ENCODE results near the gene PFDN1. TPM values are rescaled to one million over a fixed set of nuclear protein-coding genes. Genes with fewer than 3 reads are reported as not detected.
A peak's percentile ranks its signal among the peaks of the same experiment; 100 is the strongest.

The PFDN1 gene
- total RNA-seq, 4 donors from 2014 or later = 90.6 to 142 (median 109) TPM

- peak overlapping the region in 1 of 4 donors; percentile 71 for H3K27ac ChIP-seq
- H3K36me3 ChIP-seq = no peaks in the 10 kb centered on the region
- no peaks in the 10 kb centered on the region for H3K27me3 ChIP-seq
- no peak overlapping the region for H3K4me3 ChIP-seq
- no peaks in the 10 kb centered on the region for H3K9me3 ChIP-seq
- H3K4me1 ChIP-seq = peaks cover 0 to 20% (median 2%) of the 10 kb centered on the region in 4 donors
- no peak for TF ChIP-seq CTCF (IDR thresholded peaks at IDR 0.05)
- peak in 1 of 3 donors; percentile 60 for DNase-seq
Measured at GRCh38 chr5:140312067-140312790, 9.3 kb upstream of the PFDN1 start.

GRCh38 chr5:140311011-140311467 lies 8.1 kb upstream of the PFDN1 start:
- Histone ChIP-seq H3K27ac (peak overlapping the region in 3 of 4 donors; percentile 23 to 82 (median 71)), H3K9me3 (no peaks in the 10 kb centered on the region), H3K4me1 (peaks cover 0 to 20% (median 2%) of the 10 kb centered on the region in 4 donors), H3K27me3 (no peaks in the 10 kb centered on the region), H3K4me3 (no peak overlapping the region), H3K36me3 (no peaks in the 10 kb centered on the region)
- TF ChIP-seq POLR2A (IDR thresholded peaks at IDR 0.05) (no peak), CTCF (IDR thresholded peaks at IDR 0.05) (no peak)
- peak in 1 of 3 donors; percentile 74 for DNase-seq

GRCh38 chr5:140310434-140310833 lies 7.5 kb upstream of the PFDN1 start:
- TF ChIP-seq CTCF (IDR thresholded peaks at IDR 0.05) = no peak
- no peak for TF ChIP-seq POLR2A (IDR thresholded peaks at IDR 0.05)
- H3K4me1 ChIP-seq = peaks cover 0 to 20% (median 2%) of the 10 kb centered on the region in 4 donors
- H3K27ac ChIP-seq = peak overlapping the region in 3 of 4 donors; percentile 23 to 82 (median 71)
- no peak overlapping the region for H3K4me3 ChIP-seq
- no peaks in the 10 kb centered on the region for H3K27me3 ChIP-seq
- H3K36me3 ChIP-seq = no peaks in the 10 kb centered on the region
- no peaks in the 10 kb centered on the region for H3K9me3 ChIP-seq
- DNase-seq = no peak

- peak overlapping the region in 3 of 4 donors; percentile 23 to 82 (median 71) for H3K27ac ChIP-seq
- H3K4me1 ChIP-seq = peaks cover 0 to 20% (median 2%) of the 10 kb centered on the region in 4 donors
Measured at GRCh38 chr5:140309706-140310249, 6.9 kb upstream of the PFDN1 start.

GRCh38 chr5:140305471-140305870 lies 2.6 kb upstream of the PFDN1 start:
- DNase-seq = no peak
- H3K36me3 ChIP-seq = no peaks in the 10 kb centered on the region
- no peak overlapping the region for H3K4me3 ChIP-seq
- TF ChIP-seq POLR2A (IDR thresholded peaks at IDR 0.05) (no peak), CTCF (IDR thresholded peaks at IDR 0.05) (no peak)
- H3K4me1 ChIP-seq = peaks cover 0 to 18% (median 0%) of the 10 kb centered on the region in 4 donors
- H3K27ac ChIP-seq = no peak overlapping the region
- H3K9me3 ChIP-seq = no peaks in the 10 kb centered on the region
- no peaks in the 10 kb centered on the region for H3K27me3 ChIP-seq

More at GRCh38 chr5:140309706-140310249, 6.9 kb upstream of the PFDN1 start:
- Histone ChIP-seq H3K9me3 (no peaks in the 10 kb centered on the region), H3K36me3 (no peaks in the 10 kb centered on the region), H3K4me3 (no peak overlapping the region), H3K27me3 (no peaks in the 10 kb centered on the region)
- no peak for DNase-seq
- TF ChIP-seq CTCF (IDR thresholded peaks at IDR 0.05) (no peak), POLR2A (IDR thresholded peaks at IDR 0.05) (no peak)
